NCI-H2107 (cell line): Measurements from ENCODE around the gene ABLIM2.

ENCODE experiments used
- DNase-seq: peaks from one replicate; lab custom pipeline; 2025; lab: John Stamatoyannopoulos, UW

The ABLIM2 gene

DNA sequence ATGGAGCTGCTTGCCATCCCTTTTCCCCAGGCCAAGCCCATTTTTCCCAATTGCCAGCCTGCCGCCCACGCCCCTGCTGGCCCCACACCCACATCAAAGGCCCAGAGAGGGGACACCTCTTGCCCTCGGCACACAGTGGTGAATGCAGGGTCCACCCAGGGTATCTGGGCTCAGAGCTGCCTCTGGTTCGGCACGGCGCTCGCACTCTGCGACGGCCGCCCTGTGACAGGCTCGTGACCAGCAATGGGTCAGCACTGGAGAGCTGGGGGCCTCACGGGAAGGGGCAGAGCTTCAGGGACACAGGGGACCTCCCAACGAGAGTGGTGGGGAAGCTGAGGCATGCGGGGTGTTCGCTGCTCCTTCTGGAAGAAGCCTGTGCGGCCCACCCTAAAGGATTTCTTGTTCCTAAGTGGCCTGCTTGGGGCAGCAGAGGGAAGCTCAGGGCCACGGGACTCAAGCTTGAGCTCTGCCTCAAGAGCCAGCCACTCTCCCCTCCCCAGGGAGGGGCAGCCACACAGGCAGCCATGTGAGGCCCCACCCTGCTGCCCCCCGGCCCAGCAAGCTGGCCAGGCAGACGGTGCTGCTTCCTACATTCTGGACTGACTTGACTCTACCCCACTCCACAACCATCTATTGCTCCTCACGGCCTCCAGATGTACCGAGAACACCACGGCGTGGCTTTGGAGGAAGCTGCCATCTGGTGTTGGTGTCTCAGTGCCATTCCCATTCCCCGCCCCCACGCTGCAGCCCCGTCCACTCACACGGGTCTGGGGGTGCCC lies 73.7 kb downstream of the ABLIM2 start:
- no peak for DNase-seq

DNA sequence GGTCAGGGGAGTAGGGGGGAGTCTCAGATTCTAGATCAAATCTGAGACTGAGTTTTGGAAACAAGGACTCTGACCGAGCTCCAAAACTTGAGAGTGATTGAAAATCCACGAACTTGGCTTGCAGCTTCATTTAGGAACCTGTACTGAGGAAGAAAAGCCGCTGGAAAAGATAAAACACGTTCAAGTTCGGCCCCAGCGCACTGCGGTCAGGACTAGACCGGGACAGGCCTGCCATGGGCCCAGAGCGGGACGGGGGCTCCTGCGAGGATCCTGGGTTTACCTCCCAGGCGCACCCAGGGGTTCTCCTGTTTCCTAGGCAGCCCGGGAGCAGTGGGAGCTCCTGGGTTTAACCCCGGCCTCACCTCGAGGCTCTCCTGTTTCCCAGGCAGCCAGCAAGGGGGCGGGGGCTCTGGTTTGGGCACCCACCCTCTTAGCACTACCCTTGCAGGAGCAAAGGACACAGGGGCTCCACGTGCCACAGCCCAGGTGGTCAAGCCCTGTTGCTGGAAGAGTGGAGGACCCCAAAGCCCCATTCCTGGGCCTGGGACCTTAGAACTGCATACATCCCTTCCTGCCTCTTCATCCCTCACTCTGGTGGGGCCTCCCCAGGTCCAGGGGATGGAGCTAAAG lies 74.5 kb downstream of the ABLIM2 start:
- no peak for DNase-seq

DNA sequence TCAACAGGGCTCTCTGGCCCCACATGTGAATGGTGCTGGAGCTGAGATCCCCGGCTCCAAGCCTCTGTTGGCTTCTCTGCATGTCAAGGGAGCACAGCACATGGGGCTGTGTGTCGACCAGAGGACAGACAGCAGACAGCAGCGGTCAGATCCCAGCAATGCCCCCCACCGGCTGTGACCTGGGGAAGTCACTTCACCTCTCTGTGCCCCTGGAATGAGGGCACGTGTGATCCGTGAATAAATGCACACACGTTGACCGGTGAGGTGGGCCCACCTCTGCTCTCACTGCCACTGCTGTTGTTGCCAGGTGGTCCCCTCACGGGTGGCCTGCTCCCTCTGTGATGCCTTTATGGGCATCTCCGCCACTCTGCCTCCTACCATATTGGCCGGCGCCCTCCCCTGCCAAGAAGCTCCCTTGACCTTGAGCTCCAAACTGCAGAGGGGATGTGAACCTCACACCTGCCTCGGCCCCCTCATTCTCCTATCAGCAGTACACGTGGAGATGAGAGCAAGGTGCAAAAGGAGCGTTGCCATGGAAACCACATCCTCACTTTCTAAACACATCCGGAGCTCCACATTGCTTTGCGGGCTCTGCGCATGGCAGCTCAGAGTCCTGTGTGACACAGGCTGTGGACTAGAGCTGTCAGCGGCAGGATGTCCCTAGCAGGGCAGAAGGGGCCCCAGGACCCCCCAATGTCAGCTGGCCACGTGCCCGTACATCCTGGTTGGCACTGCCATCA lies 75.4 kb downstream of the ABLIM2 start:
- DNase-seq = no peak

- DNase-seq = no peak
Measured at GRCh38 chr4:8082517-8083055, 76.0 kb downstream of the ABLIM2 start.

DNA sequence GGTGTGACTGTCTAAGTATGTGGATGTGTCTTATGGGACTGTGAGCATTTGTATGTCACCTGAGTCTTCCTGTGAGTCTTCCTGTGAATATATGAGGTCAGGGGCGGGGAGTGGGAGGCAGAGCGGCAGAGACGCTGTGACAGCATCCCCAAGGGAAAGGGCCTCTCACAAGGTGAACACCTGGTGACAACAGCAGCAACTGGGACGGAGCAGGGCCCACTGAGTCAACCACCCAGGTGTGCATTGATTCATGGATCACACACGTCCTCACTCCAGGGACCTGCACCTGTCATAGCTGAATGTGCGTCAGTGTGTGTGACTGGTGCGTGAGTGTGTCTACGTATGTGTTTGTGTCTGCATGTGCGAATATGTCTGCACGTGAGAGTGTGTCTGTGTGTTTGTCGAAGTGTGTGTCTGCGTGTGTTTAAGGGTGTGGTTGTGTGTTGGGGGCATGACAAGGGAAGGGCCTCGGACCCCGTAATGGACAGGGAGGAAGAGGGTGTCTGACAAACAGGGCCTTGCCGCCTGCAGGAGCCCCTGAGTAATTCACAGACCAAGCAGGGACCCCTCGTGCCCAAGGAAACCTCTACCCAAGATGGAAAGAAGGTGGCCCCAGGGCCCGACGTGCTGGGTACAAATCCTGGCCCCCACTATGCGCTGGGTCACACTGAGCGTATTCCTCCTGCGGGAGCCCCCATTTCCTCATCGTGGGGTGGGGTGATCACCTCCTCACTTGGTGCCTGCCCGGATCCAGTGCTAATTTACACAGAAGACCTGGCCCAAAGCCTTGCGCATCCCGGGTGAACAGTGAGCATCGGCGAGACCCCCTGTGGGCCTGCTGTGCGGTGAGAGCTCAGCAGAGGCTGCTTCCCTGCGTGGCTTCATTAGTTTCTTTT lies 76.7 kb downstream of the ABLIM2 start:
- no peak for DNase-seq

DNA sequence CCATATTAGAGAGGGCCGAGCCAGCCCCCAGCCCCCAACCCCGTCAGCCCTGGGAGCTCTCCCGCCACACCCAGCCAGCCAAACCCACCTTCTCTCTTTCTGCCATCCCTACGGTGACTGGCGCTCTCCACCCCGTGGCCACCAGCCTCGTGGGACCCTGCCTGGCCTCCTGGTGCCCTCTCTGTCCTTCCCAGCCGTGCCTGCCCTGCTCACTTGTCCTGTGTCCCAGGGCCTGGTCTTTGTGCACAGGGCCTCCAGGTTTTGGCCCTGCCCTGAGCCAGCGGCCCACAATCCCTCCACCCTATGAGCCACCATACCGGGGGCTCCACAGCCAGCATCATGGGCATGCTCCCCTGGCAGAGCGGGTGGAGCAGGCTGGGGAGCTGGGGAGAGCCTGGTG lies 77.4 kb downstream of the ABLIM2 start:
- no peak for DNase-seq

DNA sequence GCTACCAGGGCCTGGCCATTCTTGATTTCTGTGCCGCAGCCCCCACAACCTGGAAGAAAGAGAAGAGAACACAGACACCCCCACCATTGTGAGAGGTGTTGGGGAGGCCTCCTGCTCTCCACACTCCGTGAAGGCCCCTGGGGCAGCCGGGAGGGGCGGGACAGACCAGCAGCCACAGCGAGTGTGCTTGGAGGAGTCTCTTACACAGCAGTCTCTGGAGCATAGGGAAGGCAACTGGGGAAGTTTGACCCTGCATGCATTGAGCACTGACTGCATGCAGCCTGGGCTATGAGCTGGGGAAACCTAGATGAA lies 77.9 kb downstream of the ABLIM2 start:
- DNase-seq = no peak

GRCh38 chr4:8079916-8080753 lies 78.5 kb downstream of the ABLIM2 start:
- no peak for DNase-seq

DNA sequence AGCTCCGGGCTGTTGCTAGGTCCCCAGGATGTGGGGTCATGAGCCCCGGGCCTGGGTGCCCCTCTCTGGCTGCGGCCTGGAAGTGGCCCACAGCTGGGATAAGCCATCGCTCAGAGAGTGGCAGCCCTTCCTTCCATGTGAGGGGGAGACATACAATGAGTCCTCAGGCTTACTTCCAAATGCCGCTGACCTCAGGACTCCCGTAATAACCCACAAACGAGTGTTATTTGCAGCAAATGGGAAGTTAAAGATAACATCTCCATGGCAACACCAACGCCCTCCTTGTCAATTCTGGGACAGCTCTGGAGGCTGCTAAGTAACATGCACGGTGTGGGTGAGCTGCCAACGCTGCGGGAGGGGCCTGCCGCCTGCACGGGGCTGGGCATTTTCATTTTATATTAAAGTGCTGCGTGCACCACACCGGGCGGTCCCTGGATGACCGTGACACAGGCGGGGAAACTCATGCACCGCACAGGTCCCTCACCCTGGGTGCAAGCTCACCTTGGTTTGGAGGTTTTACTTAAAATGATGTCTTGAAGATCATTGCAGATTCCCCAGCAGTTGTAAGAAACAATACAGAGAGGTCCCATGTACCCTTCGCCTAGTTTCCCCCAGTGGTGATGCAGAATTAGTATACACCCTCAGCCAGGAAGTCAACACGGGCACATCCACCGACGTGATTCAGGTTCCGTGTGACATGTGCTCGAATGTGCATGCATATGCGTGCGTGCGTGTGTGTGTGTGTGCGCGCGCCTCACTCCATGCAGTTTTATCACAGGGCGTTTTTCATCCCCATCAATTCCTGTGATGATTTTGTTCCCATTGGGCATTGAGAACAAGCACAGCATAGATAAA lies 79.4 kb downstream of the ABLIM2 start:
- DNase-seq = no peak

GRCh38 chr4:8078610-8079015 lies 80.0 kb downstream of the ABLIM2 start:
- DNase-seq = no peak

GRCh38 chr4:8078109-8078494 lies 80.5 kb downstream of the ABLIM2 start:
- DNase-seq = no peak

DNA sequence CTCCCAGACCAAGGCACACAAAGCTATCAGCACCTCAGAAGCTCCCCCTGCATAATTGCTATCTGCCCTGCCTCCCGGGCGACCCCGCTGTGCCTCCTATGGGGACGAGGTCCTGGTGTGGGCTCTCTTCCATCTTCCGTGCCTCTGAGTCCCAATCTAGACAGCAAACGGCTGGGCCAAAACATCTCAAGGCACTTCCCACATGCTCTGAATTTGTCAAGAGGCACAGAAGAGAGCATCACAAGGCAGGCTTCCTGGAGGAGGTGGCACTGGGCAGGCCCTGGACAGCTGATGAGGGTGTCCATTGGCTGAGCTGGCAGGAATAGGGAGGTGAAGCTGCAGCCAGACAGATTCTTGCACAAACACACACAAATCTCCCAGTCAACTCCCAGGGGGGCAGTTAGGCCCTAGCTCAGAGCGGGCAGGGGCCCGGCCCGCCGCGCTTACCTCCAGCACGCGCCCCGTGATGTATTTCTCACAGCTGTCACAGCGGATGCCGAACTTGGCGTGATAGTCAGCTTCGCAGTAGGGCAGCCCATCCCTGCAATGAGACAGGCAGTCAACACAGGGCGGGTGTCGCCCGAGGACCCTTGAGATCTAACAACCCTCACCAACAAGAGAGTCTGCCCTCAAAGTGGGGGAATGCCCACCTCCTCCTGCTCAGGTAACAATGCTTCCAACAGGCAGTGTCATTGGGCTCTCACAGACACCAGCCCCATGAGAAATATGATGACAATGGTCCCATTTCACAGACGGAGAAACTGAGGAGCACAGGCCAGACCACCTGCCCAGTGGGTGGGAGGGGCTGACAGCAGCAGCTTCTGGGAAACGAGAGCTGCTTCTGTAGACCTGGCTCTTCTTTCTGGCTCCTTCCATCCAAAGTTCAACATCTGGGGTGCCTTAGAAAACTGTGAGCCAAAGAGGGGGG lies 81.2 kb downstream of the ABLIM2 start:
- DNase-seq = no peak

GRCh38 chr4:8076023-8076422 lies 82.6 kb downstream of the ABLIM2 start:
- DNase-seq = no peak

DNA sequence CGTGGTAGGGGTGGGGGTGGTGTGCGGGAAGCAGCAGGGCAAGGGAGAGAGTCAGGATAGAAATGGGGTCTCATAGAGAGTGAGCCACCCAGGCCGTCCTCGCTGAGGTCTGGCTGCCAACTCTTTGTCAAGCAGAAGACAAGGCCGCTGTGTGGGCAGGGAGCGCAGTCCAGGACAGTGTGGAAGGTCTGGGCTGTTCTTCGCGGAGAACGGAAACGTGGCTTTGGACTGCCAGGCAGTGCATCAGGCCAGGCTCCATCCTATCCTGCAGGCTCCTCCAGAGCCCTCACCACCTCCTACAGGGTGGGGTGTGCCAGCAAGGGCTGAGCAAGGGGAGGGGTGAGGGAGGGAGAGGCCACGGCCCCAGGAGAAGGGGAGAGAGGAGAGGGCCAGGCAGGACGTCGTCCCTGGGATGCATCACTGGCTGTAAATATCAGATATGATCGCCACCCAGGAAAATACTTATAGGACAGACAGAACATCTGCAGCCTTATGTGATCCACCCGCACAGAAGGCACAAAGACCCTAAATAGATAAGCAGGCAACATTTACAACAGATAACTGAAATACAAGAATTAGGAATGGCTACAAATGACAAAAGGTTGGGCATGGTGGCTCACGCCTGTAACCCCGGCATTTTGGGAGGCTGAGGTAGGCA lies 85.3 kb downstream of the ABLIM2 start:
- DNase-seq = no peak

- DNase-seq = no peak
Measured at GRCh38 chr4:8072235-8072968, 86.2 kb downstream of the ABLIM2 start.

GRCh38 chr4:8071766-8072165 lies 86.8 kb downstream of the ABLIM2 start:
- no peak for DNase-seq
